Measurements from ENCODE around the gene PROS1.

Gene PROS1

GRCh38 chr3:94009608-94010007 lies 35.9 kb upstream of the PROS1 start:
- in situ Hi-C loops (cut with MboI; ENCODE audit: low sequenced_read_pairs, unreplicated experiment), result no loop called here
- DNase-seq (ENCODE audit: low spot score), result no peak

GRCh38 chr3:94008253-94008652 lies 34.6 kb upstream of the PROS1 start:
- in situ Hi-C loops (cut with MboI; ENCODE audit: low sequenced_read_pairs, unreplicated experiment), result no loop called here
- DNase-seq (ENCODE audit: low spot score), result no peak
- TF ChIP-seq, protein P1, sequence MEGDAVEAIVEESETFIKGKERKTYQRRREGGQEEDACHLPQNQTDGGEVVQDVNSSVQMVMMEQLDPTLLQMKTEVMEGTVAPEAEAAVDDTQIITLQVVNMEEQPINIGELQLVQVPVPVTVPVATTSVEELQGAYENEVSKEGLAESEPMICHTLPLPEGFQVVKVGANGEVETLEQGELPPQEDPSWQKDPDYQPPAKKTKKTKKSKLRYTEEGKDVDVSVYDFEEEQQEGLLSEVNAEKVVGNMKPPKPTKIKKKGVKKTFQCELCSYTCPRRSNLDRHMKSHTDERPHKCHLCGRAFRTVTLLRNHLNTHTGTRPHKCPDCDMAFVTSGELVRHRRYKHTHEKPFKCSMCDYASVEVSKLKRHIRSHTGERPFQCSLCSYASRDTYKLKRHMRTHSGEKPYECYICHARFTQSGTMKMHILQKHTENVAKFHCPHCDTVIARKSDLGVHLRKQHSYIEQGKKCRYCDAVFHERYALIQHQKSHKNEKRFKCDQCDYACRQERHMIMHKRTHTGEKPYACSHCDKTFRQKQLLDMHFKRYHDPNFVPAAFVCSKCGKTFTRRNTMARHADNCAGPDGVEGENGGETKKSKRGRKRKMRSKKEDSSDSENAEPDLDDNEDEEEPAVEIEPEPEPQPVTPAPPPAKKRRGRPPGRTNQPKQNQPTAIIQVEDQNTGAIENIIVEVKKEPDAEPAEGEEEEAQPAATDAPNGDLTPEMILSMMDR (IDR thresholded peaks at IDR 0.05; ENCODE audit: borderline replicate concordance, control extremely low read depth, extremely low read depth, insufficient read depth, missing control alignments), result no peak

More at GRCh38 chr3:94009608-94010007, 35.9 kb upstream of the PROS1 start:
- TF ChIP-seq, protein P1 (IDR thresholded peaks at IDR 0.05; ENCODE audit: borderline replicate concordance, control extremely low read depth, extremely low read depth, insufficient read depth, missing control alignments), result no peak

DNA sequence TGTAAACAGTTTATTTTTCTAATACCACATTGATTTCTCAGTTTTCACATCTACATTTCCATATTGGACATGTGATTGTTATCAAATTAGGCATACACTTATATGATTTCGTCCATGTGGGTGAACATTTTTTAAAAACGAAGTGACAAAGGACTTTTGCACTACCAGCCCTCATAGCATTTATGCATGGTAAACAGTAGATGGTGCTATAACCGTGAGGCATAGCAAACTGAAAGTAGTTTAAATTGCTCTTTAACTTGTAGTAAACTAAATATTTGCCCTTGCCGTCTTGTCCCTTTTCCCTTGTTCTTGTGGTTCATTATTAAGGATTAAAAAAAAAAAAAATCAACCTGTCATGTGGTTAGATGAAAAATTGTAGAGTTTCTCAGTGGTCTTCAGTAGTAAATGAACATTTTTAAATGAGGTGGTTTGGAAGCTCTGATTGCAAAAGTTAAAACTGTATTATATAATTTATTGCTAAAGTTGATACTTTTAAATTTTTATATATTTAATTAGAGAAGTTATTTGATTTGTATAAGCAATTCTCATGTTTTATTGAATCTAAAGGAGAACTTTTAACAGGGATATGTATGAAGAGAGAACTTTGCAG lies 30.7 kb upstream of the PROS1 start:
- in situ Hi-C loops (cut with MboI; ENCODE audit: low sequenced_read_pairs, unreplicated experiment), result no loop called here
- DNase-seq (ENCODE audit: low spot score), result peak; percentile 43
- TF ChIP-seq, protein P1 (IDR thresholded peaks at IDR 0.05; ENCODE audit: borderline replicate concordance, control extremely low read depth, extremely low read depth, insufficient read depth, missing control alignments), result peak; percentile 65

DNA sequence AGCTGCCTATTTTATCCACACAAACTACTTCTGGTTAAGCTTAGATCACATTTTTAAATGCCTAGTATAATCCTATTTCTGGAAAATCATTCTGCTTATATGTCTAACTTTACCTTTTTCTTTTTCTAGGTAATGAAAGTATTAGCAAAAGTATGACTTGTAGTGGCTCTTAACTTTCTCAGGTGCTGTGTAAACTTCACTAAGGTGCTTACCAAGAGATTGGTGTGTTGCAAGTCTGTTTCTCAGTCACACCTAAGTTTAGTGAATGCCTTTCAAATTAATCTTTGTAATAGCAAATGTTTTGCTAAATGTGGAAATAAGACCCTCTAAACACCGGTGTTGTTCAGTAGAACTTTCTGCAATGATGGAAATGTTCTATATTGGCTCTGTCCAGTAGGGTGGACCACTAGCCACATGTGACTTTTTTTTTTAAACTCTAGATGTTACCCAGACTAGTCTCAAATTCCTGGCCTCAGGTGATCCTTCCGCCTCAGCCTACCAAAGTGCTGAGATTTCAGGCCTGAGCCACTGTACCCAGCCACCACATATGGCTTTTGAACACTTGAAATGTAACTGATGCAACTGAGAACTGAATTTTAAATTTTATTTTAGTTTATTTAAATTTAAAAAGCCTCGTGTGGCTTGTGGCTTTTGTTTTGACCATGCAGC lies 28.3 kb upstream of the PROS1 start:
- in situ Hi-C loops (cut with MboI; ENCODE audit: low sequenced_read_pairs, unreplicated experiment), result no loop called here
- DNase-seq (ENCODE audit: low spot score), result no peak
- TF ChIP-seq, protein P1 (IDR thresholded peaks at IDR 0.05; ENCODE audit: borderline replicate concordance, control extremely low read depth, extremely low read depth, insufficient read depth, missing control alignments), result no peak

DNA sequence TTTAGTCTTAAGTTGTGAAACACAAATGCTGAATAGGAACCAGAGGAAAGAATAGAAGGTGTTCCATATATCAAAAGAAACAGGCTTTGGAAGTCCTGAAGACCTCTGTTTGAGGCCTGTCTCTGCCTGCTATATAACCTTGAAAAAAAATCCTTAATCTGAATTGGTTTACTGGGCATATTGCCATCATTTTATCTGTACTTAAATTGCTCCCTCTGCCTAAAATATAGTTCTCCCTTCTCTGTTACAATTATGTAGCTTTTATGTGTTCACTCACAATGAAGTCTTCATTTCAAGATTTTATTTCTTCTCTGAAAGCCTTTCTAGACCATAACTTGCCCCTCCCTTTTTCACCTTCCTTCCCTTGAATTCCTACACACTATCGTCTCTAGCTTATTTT lies 27.5 kb upstream of the PROS1 start:
- in situ Hi-C loops (cut with MboI; ENCODE audit: low sequenced_read_pairs, unreplicated experiment), result no loop called here
- DNase-seq (ENCODE audit: low spot score), result no peak
- TF ChIP-seq, protein P1 (IDR thresholded peaks at IDR 0.05; ENCODE audit: borderline replicate concordance, control extremely low read depth, extremely low read depth, insufficient read depth, missing control alignments), result no peak

DNA sequence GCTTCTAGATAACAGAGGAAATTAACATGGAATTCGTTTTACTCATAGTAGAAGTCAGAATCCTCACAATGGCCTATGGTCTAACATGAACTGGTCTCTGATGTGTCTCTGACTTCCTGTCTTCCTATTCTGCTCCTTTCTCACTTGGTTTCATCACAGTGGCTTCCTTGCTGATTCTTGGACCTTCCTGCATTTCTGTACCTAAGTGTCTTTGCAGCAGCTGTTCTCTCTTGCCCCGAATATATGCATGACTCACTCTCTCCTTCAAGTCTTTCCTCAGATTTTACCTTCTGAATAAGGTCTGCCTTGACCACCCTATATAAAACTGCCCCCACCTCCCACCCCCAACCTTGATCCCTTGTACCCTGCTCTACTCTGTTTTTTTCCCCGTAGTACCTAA lies 20.4 kb upstream of the PROS1 start:
- no peak for DNase-seq (ENCODE audit: low spot score)
- TF ChIP-seq, protein P1 (IDR thresholded peaks at IDR 0.05; ENCODE audit: borderline replicate concordance, control extremely low read depth, extremely low read depth, insufficient read depth, missing control alignments), result no peak
- in situ Hi-C loops (cut with MboI; ENCODE audit: low sequenced_read_pairs, unreplicated experiment), result no loop called here
